Measurements from ENCODE around the gene PLXNA1.

PLXNA1 gene

DNA sequence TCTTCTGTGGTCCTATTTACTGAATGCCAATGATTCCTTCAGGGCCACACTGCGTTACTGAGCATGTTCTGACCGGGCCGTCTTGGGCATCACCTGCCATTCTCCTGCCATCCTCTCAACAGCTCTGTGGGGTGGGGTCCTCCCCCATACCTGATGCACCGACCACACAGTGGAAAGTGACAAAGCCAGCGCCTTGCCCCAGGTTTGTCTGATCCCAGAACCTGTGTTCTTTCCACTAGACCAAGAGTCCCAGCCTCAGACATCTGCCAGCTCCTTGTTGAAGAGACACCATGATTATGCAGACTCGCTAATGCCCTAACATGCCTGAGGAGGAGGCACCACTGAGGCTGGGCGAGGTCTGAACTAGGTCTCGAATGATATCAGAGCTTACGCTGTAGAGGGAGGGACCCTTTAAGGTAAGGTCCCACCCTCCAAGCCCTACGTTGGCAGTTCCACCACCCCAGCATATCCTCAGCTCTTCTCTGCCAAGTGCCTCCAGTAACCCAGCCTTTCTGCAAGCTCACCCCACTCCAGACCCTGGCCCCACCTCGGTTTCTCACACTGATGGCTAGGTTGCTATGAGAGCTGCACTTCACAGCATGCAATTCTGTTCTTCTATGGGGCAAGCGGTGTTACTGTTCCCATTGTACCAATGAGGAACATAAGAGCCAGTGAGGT is 29.8 kb upstream of the PLXNA1 start:
- TF ChIP-seq, protein P1, sequence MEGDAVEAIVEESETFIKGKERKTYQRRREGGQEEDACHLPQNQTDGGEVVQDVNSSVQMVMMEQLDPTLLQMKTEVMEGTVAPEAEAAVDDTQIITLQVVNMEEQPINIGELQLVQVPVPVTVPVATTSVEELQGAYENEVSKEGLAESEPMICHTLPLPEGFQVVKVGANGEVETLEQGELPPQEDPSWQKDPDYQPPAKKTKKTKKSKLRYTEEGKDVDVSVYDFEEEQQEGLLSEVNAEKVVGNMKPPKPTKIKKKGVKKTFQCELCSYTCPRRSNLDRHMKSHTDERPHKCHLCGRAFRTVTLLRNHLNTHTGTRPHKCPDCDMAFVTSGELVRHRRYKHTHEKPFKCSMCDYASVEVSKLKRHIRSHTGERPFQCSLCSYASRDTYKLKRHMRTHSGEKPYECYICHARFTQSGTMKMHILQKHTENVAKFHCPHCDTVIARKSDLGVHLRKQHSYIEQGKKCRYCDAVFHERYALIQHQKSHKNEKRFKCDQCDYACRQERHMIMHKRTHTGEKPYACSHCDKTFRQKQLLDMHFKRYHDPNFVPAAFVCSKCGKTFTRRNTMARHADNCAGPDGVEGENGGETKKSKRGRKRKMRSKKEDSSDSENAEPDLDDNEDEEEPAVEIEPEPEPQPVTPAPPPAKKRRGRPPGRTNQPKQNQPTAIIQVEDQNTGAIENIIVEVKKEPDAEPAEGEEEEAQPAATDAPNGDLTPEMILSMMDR (IDR thresholded peaks at IDR 0.05; ENCODE audit: borderline replicate concordance, insufficient read depth, low read depth, low read length): no peak
- no peak overlapping the region for H3K4me3 ChIP-seq (ENCODE audit: low read depth, low read length)

DNA sequence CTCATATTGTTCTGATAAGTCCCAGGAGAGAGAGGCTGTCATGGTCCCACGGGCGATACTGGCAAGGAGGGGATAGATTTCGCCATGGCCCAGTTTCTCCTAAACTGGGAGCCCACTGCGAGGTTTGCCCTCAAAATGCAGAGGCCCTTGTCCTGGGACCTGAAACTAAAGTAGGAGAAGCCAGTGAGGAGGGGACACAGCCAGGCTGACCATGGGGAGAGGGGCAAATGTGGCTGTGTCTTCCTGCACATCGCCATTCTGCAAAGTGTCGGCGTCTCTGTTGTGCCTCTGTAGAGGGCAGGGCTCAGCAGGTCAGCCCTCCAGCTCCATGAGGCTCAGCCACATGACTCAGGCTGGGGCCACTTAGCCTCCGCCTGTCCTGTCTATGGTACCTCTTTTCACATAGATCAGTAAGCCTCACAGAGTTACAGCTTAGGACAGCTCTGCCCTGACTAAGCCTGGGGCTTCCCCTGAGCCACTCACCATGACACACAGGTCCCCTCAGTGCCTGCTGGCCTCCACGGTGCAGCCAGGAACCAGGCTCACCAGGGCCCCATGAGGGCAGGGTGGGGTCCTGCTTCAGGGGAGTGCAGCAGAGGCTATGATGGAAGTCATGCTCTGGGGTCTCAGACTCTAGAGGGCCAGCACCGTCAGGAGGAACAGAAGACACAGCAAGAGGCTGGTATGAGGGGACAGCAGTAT is 28.6 kb upstream of the PLXNA1 start:
- TF ChIP-seq, protein P1 (IDR thresholded peaks at IDR 0.05; ENCODE audit: borderline replicate concordance, insufficient read depth, low read depth, low read length): no peak
- no peak overlapping the region for H3K4me3 ChIP-seq (ENCODE audit: low read depth, low read length)

DNA sequence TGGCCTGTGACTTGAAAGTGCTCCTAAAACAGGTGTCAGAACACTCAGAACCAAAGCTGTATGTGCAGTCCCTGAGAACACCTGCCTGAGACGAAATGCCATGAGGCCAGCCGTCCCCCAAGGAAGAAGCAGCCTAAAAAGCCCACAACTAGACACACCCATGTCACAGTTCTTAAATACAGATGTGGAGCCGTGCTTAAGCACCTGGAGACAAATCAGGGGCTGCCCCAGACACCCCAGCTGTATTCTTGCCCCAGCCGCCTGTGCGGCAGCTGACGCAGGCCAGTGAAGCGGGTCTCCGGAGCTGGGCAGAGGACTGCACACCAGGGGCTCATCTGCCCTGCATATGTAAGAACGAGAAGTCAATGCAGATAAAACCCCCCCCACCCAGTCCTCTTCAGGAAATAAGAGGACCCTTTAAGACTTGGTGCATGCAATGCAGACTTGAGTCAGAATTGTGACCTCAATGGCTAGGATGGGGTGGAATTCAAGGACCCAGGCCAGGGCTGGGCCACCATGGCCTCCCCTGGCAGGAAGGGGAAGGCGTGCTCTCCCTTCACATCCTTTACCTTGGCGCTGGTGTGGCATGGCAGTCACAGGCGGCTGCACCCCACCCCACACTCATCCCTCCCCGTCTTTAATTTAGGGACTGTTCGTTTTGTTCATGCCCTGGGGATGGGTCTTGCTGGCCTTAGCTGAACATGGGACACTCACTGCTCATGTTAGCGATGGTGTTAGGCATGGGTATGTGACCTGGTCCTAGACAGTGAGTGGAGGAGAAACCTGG is 27.7 kb upstream of the PLXNA1 start:
- TF ChIP-seq, protein P1 (IDR thresholded peaks at IDR 0.05; ENCODE audit: borderline replicate concordance, insufficient read depth, low read depth, low read length): no peak
- H3K4me3 ChIP-seq (ENCODE audit: low read depth, low read length): no peak overlapping the region

DNA sequence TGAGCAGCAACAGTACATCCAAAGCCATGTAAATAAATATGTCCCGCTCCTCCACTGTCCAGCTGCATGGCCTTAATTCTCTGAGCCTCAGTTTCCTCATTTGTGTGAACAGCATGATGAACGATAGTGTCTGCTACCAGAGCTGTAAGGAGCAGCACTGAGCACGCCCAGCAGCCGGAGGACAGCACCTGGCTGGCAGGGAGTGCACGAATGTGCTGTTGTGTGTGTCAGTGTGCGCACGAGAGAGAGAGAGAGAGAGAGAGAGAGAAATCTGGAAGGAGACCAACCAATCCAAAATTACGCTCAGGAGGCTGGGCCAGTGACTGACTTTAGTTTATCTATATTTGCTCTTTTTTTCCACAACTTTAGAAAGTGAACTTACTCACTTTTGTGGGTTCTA is 26.6 kb upstream of the PLXNA1 start:
- no peak overlapping the region for H3K4me3 ChIP-seq (ENCODE audit: low read depth, low read length)
- TF ChIP-seq, protein P1 (IDR thresholded peaks at IDR 0.05; ENCODE audit: borderline replicate concordance, insufficient read depth, low read depth, low read length): no peak

DNA sequence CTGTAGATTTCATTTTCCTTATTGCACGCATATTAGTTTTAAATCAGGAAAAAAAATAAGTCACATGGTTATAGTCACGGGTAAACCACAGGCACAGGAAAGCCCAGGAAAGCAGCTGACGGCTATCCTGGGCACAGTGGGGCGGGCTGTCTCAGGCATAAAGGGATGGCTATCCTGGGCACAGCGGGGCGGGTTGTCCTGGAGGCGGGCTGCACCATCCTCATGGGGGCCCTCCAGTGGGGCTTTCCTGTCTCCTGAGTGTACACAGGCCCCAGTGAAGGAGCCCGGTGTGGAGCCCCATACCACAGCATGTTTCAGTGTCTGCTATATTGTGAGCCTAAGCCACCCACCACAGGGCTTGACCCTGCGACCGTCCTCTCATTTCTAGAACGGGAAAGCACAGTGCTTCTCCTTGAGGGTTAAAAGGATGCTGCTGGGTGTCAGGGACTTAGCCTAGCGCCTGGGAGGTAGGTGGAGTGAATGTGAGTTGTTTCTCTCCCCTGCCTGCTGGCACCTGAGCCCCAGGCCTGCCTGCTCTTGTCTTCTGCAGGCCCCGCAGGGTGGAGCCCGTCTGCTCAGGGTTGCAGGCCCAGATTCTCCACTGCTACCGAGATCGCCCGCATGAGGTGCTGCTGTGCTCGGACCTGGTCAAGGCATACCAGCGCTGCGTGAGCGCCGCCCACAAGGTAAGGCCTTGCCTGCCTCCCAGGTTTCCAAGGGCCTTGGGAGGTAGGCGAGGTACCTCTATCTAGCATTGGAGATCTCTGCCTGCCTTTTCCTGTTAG is 25.9 kb upstream of the PLXNA1 start:
- TF ChIP-seq, protein P1 (IDR thresholded peaks at IDR 0.05; ENCODE audit: borderline replicate concordance, insufficient read depth, low read depth, low read length): no peak

DNA sequence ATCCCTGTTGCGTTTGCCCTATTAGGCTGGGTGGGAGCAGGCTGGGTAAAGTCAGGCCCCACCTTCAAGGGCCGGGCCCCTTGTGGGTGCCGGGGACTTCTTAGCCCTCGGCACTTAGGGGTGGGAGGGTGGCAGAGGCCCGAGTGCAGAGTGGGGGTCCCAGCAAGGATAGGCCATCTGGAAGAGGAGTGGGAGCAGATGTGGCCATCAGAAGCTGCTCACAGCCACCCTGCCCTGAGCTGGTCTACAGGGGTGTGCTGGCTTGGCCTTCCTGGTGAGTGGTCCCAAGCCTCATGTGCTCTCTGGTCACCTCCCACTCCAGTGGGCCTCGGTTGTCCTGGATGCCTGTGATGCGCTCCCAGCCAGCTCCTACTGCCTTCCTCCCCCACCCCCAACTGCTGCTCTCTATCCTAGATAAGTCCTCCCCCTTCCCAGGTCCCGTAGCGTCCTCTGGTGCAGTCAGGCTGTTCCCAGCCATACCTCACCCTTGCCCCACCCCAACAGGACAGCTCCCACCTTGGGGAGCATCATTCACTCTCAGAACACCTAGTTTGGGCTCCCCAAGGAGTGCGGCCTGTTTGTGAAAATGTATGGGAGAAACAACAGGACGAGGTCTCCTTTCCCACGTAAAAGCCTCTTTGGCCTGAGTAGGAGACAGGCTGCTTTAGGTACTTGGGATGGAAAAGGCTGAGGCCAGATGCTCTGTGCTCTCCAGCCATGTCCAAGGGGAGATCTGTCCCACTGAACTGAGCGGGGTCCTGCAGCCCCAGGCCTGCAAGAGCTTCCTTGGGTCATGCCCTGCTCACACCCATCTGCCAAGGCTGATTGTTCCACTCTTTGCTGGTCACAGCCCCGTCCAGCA is 24.9 kb upstream of the PLXNA1 start:
- TF ChIP-seq, protein P1 (IDR thresholded peaks at IDR 0.05; ENCODE audit: borderline replicate concordance, insufficient read depth, low read depth, low read length): no peak
- H3K4me3 ChIP-seq (ENCODE audit: low read depth, low read length): no peak overlapping the region

More for the DNA sequence above, 25.9 kb upstream of the PLXNA1 start:
- no peak overlapping the region for H3K4me3 ChIP-seq (ENCODE audit: low read depth, low read length)
